GDM1 (cell line): ENCODE results near the gene TAS2R43.
"Not testable (repeated sequence)": the region's sequence is repeated elsewhere in the genome, so short reads cannot be mapped to it uniquely, and the experiment has no call there.

Source experiments
- DNase-seq: peaks from one replicate; lab custom pipeline; 2025; lab: John Stamatoyannopoulos, UW

TAS2R43 gene

GRCh38 chr12:11059784-11060183 lies 32.3 kb downstream of the TAS2R43 start:
- DNase-seq: no peak

- no peak for DNase-seq
Measured at GRCh38 chr12:11059041-11059440, 33.1 kb downstream of the TAS2R43 start.

GRCh38 chr12:11055306-11055705 lies 36.8 kb downstream of the TAS2R43 start:
- DNase-seq: no peak

- not testable (repeated sequence) for DNase-seq
Measured at GRCh38 chr12:11049806-11050531, 42.1 kb downstream of the TAS2R43 start.

GRCh38 chr12:11041366-11041765 lies 50.7 kb downstream of the TAS2R43 start:
- DNase-seq: not testable (repeated sequence)
